SK-N-DZ (cell line): Measurements from ENCODE around the gene LCAT.

Source experiments
- DNase-seq: peaks from one replicate; pipeline ENCODE4 v3.0.0-alpha.2; 2015; ENCODE audit warnings: low spot score

The LCAT gene

GRCh38 chr16:67968400-67969253 lies 24.7 kb upstream of the LCAT start, which contains the start of gene SLC12A4:
TSS of gene SLC12A4 (minus strand) at chr16:67968637. CDS start at chr16:67968553, 84 bp downstream.
- DNase-seq, result peak; percentile 74

- DNase-seq, result no peak
These were observed 24.1 kb upstream of the LCAT start for GRCh38 chr16:67967958-67968399.

GRCh38 chr16:67967183-67967957 lies 23.4 kb upstream of the LCAT start:
- DNase-seq, result no peak

- no peak for DNase-seq
These were observed 22.7 kb upstream of the LCAT start for GRCh38 chr16:67966549-67967182.

GRCh38 chr16:67965668-67966548 lies 22.0 kb upstream of the LCAT start:
- DNase-seq, result no peak

GRCh38 chr16:67964477-67965131 lies 20.7 kb upstream of the LCAT start:
- DNase-seq, result no peak

GRCh38 chr16:67963662-67964321 lies 19.9 kb upstream of the LCAT start:
- no peak for DNase-seq

GRCh38 chr16:67963292-67963661 lies 19.4 kb upstream of the LCAT start:
- no peak for DNase-seq

GRCh38 chr16:67962135-67962534 lies 18.2 kb upstream of the LCAT start:
- DNase-seq, result no peak

GRCh38 chr16:67961551-67961957 lies 17.6 kb upstream of the LCAT start:
- no peak for DNase-seq

GRCh38 chr16:67959536-67960329 lies 15.8 kb upstream of the LCAT start:
- DNase-seq, result no peak

GRCh38 chr16:67957622-67958021 lies 13.7 kb upstream of the LCAT start:
- no peak for DNase-seq

- no peak for DNase-seq
These were observed 10.7 kb upstream of the LCAT start for GRCh38 chr16:67954421-67955196.

GRCh38 chr16:67953641-67954375 lies 9.9 kb upstream of the LCAT start:
- DNase-seq, result no peak

- DNase-seq, result no peak
These were observed 7.6 kb upstream of the LCAT start for GRCh38 chr16:67951485-67951884.

- DNase-seq, result no peak
These were observed 6.5 kb upstream of the LCAT start for GRCh38 chr16:67950335-67950843.

- no peak for DNase-seq
These were observed 5.7 kb upstream of the LCAT start for GRCh38 chr16:67949645-67950044.

GRCh38 chr16:67948015-67948414 lies 4.1 kb upstream of the LCAT start:
- DNase-seq, result no peak
